ENCODE results near the gene TMEM184B.

Gene TMEM184B

DNA sequence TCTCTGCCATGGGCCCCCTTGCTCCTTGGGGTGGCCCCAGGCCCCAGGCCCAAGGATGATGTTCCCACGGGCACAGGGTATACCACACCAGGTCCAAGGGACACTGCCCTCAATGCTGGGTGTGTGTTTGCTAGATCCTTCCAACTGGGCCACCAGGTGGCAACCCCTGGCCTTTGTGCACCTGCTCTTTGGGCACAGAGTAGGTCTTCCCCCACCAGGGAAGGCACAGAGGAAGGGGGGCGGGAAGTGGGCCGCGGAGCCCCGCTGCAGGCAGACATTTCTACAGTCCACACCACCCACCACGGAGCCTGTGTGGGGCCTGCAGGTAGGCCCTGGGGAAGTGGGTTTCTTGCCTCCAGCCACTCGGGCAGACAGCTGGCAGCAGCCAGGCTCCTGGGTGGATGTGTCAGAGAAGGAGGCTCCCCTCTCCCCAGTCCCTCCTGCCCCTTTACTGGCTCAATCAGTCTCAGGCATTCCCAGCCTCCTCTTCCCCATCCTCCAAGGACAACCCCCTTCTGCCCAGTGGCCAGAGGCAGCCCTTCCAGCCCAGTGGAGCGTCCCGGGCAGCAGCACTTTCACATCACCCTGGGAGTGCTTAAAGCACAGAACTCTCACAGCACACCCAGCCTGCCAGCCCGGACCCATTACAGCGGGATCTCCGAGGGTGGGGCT lies 49.4 kb downstream of the TMEM184B start:
- no peak for DNase-seq (ENCODE audit: low read depth)
- no peak overlapping the region for H3K4me3 ChIP-seq (ENCODE audit: low read depth, low read length)
- TF ChIP-seq, protein P1, sequence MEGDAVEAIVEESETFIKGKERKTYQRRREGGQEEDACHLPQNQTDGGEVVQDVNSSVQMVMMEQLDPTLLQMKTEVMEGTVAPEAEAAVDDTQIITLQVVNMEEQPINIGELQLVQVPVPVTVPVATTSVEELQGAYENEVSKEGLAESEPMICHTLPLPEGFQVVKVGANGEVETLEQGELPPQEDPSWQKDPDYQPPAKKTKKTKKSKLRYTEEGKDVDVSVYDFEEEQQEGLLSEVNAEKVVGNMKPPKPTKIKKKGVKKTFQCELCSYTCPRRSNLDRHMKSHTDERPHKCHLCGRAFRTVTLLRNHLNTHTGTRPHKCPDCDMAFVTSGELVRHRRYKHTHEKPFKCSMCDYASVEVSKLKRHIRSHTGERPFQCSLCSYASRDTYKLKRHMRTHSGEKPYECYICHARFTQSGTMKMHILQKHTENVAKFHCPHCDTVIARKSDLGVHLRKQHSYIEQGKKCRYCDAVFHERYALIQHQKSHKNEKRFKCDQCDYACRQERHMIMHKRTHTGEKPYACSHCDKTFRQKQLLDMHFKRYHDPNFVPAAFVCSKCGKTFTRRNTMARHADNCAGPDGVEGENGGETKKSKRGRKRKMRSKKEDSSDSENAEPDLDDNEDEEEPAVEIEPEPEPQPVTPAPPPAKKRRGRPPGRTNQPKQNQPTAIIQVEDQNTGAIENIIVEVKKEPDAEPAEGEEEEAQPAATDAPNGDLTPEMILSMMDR (conservative IDR thresholded peaks at IDR 0.05; ENCODE audit: low read depth, low read length), result no peak

DNA sequence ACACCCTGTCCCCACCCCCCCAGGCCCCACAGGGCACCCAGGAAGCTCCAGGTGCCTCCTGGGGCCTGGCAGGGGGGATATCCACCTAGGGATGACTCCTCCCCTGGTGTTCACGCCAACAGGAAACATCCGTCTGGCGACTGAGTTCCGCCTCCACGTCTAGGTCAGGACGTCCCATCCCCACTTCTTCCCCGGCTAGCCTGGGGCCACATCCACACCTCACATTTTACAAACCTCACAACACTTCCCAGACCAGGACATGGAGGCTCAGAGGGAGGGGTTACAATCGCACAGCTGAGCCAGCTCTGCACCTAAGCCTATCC lies 50.1 kb downstream of the TMEM184B start:
- no peak for DNase-seq (ENCODE audit: low read depth)
- no peak overlapping the region for H3K4me3 ChIP-seq (ENCODE audit: low read depth, low read length)
- TF ChIP-seq, protein P1 (conservative IDR thresholded peaks at IDR 0.05; ENCODE audit: low read depth, low read length), result no peak

DNA sequence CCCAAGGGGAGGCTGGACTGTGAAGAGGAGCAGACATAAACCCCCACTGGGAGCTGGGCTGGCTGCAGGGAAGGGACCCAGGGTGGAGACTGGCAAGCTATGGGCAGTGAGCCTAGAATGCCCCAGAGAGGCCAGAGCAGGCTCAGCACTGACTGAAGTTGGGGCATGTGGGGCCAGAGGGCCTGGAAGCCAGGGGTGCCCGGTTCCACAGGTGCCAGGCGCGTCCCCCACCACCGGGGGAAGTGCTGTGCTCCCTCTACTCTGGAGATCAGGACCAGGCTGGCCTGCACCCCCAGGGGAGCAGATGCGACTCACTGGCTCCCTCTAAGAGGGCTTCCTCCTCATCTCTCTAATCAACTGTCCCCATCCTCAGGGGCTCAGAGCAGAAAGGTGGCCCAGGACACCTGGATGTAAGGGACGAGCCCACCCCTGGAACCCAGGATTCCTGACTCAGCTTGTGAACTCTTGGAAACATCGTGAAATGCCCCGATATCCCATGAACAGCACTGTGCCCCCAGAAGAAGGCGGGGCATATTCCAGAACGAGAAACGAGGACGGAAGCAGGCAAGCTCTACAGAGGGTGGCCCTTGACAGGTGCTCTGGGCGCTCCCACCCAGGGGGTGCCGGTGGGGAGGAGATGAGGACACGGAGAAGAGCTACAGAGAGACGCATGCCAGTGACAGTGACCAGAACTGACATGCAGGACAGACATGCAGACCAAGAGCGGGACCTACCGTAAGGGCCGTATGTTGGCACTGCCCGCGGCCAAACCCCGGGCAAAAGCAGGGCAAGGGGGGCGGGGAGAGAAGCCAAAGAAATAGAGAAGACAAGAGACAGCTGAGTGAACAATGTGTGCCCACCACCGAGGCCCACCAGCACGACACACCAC lies 50.7 kb downstream of the TMEM184B start:
- TF ChIP-seq, protein P1 (conservative IDR thresholded peaks at IDR 0.05; ENCODE audit: low read depth, low read length), result no peak
- no peak overlapping the region for H3K4me3 ChIP-seq (ENCODE audit: low read depth, low read length)
- no peak for DNase-seq (ENCODE audit: low read depth)

DNA sequence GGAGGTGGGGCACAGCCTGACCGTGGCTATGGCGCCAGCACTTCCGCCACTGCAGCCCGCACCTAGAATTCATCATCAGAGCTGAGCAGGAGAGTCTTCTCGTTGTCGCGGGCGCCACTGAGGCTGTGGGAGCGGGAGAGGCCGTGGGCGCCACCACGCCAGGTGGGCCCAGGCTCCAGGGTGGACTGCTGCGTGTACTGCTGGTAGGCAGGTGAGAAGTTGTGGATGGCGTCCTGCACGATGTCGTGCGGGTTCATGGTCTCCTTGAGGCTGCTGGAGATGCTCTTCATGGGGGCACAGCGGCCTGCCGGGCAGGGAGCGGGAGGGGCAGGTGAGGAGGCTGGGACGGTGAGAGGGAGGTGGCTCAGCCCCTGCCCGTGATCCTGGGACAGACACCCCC lies 51.4 kb downstream of the TMEM184B start:
- DNase-seq (ENCODE audit: low read depth), result no peak
- no peak overlapping the region for H3K4me3 ChIP-seq (ENCODE audit: low read depth, low read length)
- TF ChIP-seq, protein P1 (conservative IDR thresholded peaks at IDR 0.05; ENCODE audit: low read depth, low read length), result no peak

DNA sequence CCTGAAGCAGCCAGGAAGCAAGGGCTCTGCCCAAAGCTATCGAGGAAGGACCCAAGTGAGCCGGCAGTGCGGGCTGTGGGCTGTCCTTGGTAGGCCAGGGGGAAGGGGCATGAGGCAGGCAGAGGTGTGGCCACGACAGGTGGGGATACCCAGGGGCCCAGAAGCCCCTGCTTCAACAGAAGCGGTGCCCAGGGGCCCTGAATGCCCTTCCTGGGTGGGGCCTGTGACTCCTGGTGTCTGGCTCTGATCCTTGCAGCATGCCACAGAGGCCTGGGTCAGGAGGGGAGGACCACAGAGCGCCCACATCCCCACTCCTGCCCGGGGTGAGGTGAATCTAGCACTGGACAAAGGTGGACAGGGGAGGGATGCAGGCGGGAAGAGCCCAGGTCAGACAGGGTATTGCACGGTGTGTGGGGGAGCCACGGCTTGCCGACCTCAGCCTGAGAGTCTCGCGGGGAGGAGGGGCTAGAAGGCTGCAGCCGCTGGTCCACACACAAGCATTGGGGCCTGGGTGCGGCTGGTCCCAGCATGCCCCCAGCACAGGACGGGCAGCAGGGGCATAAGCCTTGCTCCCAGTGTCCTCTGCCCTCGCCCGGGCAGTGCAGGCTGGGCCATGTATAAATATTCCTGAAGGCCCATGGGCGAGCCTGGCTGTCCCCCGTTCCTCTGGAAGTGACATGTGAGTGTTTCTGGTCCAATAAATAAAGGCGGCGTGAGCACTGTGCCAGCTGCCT lies 52.0 kb downstream of the TMEM184B start:
- no peak for DNase-seq (ENCODE audit: low read depth)
- H3K4me3 ChIP-seq (ENCODE audit: low read depth, low read length), result no peak overlapping the region
- TF ChIP-seq, protein P1 (conservative IDR thresholded peaks at IDR 0.05; ENCODE audit: low read depth, low read length), result no peak

DNA sequence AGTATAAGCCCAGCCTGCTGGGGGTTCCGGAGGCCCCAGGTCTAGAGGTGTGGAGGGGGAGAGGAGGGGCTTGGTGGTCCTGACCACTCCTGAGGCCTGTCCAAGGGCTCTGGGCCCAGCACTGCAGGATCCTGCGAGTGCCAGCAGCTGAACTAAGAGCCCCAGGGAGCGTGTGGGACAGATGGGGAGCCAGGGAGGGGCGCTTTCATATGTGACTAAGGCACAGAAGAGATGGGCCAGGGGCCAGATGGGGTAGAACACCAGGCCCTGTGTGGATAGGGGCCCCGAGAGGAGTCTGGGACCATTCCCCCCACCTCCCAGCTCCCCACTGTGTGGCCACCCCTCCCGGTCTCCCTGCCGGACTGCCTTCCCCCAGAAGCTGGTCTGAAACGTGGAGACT lies 52.6 kb downstream of the TMEM184B start:
- no peak overlapping the region for H3K4me3 ChIP-seq (ENCODE audit: low read depth, low read length)
- TF ChIP-seq, protein P1 (conservative IDR thresholded peaks at IDR 0.05; ENCODE audit: low read depth, low read length), result no peak
- DNase-seq (ENCODE audit: low read depth), result no peak

Measured in choroid plexus epithelial cell (primary cell).